HG03432 (cell line): ENCODE data around the gene FER1L5.

ENCODE experiments used
- ATAC-seq: cut with Tn5 transposase; IDR thresholded peaks from one replicate; pipeline ENCODE4 v1.9.1; 2021; ENCODE audit warnings: mild to moderate bottlenecking, moderate library complexity; ENCODE audit not compliant: unreplicated experiment

The FER1L5 gene

GRCh38 chr2:96679848-96680247 lies 37.3 kb downstream of the FER1L5 start:
- no peak for ATAC-seq

DNA sequence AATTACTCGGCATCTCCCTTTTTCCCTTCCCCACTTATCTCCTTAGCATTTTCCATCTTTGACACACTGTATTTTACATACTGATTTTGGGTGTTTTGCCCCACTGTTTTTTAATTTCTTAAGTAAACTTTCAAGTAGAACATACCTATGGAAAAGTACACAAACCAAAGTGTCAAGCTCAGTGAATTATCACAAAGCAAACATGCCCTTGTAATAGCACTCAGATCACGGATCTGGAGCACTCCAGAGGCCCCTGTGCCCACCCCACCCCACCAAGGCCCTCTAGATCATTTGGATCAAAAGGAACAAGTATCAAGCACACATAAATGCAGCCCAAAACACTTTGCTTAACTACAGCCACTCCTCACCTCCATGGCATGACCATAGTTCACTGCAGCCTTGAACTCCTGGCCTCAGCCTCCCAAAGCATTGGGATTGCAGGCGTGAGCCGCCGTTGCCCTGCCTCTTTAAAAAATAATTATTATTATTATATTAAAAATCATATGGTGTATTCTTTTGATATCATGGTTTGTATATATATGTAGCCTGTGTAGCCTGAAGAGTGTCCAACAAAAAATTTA lies 38.1 kb downstream of the FER1L5 start:
- no peak for ATAC-seq

- ATAC-seq, result no peak
These were observed 39.0 kb downstream of the FER1L5 start for GRCh38 chr2:96681540-96681939.

GRCh38 chr2:96683307-96683706 lies 40.7 kb downstream of the FER1L5 start:
- no peak for ATAC-seq

DNA sequence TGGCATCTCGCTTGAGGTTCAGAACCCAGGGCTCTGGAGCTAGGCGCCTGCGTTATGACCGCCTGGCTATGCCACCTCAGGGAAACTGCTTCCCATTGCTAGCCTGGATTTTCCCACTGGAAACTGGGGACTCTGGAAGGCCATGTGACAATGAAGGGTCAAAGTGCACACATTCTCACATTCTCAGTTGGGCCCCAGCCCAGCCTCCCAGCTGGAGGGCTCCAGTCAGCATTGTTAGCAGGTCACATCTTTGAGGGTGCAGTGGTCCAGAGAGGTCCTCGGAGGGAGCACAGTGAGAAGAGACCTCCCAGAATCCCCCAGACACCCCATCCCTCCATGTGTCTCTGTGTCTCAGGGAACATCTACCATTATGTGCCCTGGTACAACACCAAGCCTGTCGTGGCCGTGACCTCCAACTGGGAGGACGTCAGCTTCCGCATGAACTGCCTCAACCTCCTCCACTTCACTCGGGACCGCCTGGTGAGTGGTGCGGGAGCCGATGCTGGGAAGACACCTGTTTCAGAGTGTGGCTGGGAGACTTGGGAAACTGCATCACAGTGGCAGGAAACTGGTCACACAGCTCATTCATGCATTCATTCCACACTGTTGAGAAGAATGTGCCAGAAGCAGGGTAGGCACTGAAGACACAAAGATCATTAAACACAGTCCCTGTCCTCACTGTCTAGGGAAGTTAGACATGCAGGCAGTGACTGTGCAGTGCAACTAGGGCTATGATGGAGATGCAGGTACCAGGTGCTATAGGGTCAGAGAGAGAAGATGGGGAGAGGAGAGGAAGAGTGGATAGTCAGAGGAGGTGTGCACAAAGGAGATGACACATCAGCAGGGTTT lies 41.6 kb downstream of the FER1L5 start:
- ATAC-seq, result no peak

DNA sequence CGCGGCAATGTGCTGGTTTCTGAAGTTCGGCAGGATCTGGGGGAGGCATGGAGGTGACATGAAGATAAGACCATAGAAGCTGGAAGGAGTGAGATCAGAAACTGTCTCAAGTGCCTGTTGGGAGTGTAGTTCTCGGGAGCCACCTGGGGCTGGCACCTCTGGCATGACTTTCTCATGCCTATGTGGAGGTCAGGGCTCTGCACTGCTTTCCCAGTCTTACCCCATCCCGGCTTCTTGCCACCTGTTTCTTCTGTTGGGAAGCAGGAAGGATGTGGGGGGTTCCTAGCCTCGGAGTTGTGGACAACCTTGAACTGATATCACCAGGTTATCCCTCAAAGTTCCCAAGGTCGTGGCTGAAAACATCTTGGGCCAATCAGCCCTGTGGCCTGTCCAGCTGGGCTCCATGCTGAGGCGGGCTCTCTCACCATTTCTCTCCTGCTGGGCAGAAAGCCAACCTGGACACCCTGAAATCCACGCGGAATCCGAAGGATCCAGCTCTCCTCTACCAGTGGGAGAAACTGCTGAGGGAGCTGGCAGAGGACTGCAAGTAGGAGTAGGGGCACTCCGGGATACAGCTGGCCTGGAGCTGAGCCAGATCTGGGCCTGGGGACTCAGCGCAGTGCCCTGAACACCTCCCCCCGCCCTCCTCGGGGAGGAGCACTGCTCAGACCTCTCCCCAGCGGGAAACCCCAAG lies 42.5 kb downstream of the FER1L5 start:
- no peak for ATAC-seq

DNA sequence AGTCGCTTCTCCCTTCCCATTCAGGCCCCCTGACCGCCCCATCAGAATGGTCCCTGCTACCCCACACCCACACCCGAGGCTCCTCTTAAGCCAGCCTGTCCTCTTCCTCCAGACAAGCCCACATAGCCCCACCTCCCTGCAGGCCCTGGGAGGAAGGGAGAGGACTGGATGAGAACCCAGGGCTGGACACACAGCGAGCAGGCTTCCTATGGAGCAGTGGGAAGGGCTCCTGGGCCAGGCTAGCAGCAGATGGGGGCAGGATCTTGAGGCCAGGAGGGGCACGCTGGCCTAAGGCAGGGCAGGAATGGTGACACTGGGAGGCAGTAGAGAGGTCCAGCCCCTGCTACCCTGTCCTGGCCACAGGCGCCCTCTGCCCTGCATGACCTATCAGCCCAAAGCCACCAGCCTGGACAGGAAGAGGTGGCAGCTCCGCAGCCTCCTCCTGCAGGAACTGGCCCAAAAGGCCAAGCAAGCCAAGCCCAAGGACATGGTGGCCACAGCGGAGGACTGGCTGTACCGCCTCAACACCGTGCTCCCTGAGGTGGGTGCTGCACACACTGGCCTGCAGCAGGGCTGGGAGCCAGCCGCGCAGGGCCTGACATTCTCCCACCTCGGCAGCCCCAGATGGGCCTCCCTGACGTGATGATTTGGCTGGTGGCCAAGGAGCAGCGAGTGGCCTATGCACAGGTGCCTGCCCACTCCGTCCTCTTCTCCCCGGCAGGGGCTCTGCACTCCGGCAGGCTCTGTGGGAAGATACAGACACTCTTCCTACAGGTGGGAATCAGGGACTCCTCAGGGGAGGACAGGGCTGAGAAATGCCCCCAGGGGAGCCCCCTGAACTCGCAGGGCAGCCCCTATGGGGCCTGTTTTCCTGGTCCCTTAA lies 43.3 kb downstream of the FER1L5 start:
- no peak for ATAC-seq

DNA sequence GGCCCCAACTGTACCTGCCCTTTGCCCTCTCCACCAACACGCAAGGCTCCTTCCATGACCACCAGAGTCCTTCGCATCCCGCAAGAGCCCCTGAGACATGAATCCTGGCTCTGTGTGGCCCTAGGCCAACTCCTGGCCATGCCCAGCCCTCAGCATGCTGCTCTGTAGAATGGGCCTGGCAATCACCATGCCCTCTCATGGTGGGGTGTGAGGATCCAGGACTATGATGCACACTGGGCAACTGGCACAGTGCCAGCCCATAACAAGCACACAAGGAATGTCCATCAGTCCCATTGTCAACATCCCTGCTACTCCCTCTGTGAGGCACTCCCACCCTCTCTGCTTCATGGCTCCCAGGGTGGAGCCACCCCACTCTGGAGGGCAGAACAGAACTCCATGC lies 44.7 kb downstream of the FER1L5 start:
- ATAC-seq, result no peak

DNA sequence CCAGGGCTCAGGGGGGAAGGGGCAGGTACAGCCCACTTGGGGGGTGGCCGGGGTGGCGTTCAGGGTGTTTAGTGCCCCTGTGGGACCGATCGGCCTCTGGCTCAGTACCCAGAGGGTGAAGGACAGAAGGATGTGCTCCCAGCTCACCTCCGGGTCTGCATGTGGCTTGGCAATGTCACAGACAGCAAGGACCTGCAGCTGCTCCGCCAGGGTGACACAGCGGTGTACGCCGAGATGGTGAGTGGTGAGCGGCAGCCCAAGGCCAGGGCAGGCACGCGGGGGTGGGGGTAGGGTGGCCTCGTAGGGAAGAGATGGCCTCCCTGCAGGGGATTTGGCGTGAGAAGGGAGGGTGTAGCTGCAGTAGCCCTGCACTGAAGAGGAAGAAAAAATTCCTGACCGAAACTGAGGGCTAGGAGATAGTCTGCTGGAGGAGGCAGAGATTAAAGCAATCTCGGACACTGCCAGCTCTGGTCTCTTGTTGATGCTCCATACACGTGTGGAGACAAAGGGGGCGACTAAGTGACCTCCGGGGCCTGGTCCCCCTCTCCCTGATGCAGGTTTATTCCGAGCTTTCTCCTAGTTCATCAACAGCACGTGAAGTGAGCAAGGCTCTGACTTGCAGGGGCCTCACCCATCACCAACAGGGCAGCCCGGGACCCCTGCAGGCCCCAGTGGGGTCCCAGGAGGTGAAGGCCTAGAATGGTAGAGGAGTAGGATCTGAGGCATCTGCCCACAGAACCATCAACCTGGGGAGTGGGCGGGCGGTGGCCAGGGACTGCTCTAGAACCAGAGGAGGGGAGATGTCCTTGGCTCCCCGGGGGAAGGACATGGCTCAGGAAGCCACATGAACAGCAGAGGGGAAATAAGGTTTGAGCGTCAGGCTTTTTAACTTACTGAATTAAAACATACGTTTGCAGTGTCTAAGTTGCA lies 45.4 kb downstream of the FER1L5 start:
- ATAC-seq, result no peak

GRCh38 chr2:96688649-96689430 lies 46.3 kb downstream of the FER1L5 start:
- no peak for ATAC-seq

DNA sequence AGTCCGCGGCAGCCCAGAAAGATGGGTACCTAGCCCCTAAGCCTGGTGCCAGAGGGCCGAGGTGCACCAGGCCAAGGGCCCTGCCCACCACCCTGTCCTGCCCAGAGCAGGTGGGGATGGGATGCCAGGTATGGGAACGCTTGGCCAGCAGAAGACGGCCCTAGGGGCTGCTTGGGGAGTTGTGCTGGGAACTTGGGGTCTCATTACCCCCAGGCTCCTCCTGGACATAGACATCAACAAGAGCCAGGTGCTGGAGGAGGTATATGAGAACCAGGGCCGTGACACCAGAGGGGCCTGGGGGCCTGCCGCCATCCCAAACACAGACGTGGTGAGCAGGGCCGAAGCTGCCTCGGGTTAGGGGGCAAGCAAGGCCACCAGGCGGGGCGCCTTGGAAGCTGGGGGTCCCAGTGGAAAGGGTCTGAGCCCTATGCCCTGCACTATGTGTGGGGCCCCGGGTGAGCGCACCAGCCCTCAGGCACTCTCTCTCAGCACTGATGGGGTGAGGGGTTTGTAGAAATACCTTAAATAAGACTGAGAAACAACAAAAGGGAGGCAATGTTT lies 46.9 kb downstream of the FER1L5 start:
- ATAC-seq, result no peak

DNA sequence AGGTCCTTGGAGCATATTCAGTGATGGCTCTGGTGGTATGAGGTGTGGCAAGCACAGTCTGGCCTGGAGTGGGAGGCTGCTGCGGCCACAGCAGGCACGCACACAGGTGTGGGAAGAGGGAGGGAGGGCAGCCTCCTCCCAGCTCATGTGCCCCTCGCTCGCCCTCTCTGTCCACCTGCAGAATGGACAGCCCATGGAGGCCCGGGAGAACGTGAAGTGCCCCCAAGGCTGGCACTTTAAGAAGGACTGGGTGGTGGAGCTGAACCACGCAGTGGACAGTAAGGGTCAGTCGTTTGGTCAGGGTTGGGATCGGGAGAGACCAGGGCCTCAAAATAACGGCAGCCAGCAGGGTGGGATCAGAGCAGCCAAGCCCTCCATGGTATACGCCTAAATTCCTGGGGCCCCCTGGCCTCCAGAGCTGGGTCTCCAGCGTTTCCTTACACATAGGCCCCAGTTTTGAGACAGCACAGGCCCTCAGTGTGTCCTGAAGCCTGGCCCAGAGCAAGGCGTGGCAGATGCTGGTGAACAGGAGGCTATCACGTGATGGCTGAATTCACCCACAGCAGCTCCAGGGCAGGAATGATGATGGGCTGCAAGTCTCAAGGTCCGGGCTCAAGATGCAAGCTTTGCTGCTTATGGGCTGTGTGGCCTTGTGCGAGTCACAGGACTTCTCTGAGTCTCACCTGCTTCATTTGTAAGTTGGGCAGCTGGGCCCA lies 47.9 kb downstream of the FER1L5 start:
- no peak for ATAC-seq

DNA sequence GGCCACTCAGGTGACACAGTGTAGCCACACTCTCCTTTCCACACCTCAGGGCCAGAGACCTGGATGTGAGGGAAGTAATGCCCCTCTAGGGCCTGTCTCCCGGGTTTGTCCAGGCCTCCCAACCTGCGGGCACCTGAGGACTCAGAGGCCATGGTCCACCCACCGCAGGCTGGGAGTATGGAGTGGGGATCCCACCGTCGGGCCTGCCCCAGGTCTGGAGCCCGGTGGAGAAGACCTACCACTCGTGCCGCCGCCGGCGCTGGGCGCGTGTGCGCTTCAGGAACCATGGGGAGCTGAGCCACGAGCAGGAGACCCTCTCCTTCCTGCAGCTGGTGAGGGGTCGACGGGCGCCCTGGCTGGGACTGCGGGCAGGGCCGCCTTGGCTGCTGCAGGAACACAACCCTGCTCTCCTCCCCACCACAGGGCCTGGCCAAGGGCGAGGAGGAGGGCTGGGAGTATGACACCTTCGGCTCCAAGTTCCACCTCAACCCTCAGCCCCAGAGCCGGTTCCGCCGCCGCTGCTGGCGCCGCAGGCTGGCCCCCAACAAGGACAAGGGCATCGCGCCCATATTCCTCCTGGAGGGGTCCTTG lies 48.6 kb downstream of the FER1L5 start:
- no peak for ATAC-seq

GRCh38 chr2:96692094-96692971 lies 49.8 kb downstream of the FER1L5 start:
- no peak for ATAC-seq

GRCh38 chr2:96693286-96694200 lies 51.0 kb downstream of the FER1L5 start:
- ATAC-seq, result no peak

- ATAC-seq, result no peak
These were observed 51.7 kb downstream of the FER1L5 start for GRCh38 chr2:96694279-96694678.
